DND-41 (cell line): ENCODE results near the gene CNTRL.

Source experiments
- CTCF ChIP-seq: IDR thresholded peaks from 2 replicates; pipeline ENCODE4 v1.5.1; 2012; ENCODE audit warnings: borderline replicate concordance, low read length, moderate library complexity, mild to moderate bottlenecking; ENCODE audit not compliant: poor library complexity, severe bottlenecking; ENCODE audit errors: extremely low read depth
- EZH2 ChIP-seq: IDR thresholded peaks from 3 replicates; pipeline ENCODE4 v1.6.1; 2012; ENCODE audit warnings: borderline replicate concordance, low read depth, mild to moderate bottlenecking, moderate library complexity, low read length, inconsistent platforms; ENCODE audit not compliant: severe bottlenecking

GRCh38 chr9:121123816-121124535, 49.2 kb downstream of the CNTRL start:
- TF ChIP-seq CTCF = no peak
- no peak for TF ChIP-seq EZH2
